HG02970 (cell line): ENCODE data around the gene ZDHHC4.

Experiments used
- ATAC-seq: cut with Tn5 transposase; IDR thresholded peaks from one replicate; pipeline ENCODE4 v1.9.1; 2021; ENCODE audit warnings: mild to moderate bottlenecking, moderate library complexity, moderate number of reproducible peaks; ENCODE audit not compliant: unreplicated experiment, low FRiP score

The ZDHHC4 gene

GRCh38 chr7:6604458-6604857, 27.2 kb downstream of the ZDHHC4 start:
- no peak for ATAC-seq

DNA sequence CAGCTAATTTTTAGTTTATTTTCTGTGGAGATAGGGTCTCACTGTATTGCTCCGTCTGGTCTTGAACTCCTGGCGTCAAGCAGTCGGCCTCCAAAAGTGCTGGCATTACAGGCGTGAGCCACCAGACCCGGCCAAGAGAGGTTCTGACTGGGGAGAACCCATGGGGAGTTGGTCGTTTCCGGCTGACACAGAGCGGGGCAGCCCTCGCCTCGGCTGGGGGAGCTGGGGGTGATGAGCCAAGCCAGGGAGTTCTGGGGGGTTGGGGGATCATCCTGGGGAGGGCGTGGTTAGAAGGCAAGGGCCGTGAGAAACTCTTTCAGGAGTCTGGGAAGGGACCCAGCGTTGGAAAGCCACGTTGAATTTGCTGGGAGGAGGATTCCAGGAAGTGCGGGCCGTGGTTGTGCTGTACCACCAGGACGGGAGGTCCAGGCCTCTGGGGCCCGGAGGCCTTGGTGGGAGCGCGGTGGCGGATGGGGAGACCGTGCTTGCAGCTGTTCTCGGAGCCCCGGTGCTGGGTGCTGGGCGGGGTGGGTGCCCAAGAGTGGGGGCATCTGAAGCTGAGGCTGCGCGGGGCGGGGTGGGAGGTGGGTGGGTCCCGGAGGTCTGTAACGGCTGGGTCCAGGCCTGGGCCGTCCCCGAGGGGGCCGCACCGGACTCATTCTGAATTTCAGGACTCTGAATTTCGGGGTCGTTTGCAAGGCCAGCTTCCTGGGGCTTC, 29.8 kb downstream of the ZDHHC4 start:
- ATAC-seq, result no peak

- no peak for ATAC-seq
These were observed 30.4 kb downstream of the ZDHHC4 start for GRCh38 chr7:6607651-6608051.

DNA sequence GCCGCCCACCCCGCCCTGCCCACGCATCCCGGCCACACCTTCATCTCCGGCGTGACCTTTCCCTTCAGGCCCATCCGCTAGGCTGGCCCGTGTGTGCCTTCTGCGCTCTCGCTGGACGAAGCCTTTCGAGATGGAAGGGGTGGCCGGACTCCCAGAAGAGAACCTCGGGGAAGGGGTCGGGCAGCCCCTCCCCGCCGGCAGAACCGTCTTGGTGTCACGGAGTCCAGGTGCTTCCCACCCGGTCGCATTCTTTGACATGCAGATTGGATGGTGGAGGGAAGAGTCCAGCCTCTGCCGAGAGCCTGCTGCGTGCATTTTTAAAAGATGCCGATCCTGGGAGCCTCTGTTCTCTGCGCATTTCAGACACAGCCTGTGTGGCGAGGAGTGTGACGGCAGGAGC, 30.8 kb downstream of the ZDHHC4 start:
- no peak for ATAC-seq

DNA sequence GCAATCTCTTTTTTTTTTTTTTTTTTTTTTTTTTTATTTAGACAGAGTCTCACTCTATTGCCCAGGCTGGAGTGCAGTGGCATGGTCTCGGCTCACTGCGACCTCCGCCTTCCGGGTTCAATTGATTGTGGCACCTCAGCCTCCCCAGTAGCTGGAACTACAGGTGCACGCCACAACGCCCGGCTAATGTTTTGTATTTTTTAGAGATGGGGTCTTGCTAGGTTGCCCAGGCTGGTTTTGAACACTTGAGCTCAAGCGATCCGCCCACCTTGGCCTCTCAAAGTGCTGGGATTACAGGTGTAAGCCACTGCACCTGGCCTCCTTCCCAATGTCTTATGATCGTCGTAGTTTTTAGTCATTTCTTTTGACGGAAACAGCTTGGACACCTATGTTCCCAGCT, 31.5 kb downstream of the ZDHHC4 start:
- ATAC-seq, result no peak

DNA sequence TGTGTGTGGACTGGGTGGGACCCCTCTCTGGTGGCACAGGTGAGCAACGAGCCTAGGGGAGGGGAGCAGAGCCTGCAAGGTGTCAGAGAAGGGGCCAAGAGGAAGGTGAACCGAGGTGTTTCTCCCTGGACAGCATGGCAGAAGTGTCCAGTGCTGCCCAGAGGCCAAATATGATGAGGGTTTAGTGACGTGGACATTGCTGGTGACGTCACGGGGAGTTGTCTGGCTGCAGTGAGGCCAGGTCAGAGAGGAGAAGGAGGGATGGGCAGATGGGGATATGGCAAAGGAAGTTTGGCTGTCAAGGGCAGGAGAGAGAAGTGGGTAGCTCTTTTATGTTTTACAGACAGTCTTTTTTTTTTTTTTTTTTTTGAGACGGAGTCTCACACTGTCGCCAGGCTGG, 35.6 kb downstream of the ZDHHC4 start:
- no peak for ATAC-seq

DNA sequence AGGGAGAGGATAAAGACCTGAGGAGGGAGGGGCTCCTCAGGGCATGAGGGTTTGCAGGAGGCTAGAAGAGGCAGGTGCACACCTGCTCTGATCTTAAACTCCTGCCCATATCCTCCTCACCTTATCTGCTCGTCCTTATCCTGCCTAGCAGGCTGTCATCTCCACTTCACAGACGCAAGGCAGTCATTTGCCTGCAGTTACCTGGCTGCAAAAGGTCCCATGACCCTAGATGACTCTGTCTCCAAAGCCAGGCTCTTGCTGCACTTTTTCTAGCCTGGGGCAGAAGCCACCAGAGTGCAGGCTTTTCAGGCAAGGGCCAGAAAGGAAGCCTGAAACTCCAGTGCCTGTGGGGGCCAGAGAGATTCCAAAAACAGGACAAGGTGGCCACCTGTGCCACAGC, 36.5 kb downstream of the ZDHHC4 start:
- no peak for ATAC-seq

DNA sequence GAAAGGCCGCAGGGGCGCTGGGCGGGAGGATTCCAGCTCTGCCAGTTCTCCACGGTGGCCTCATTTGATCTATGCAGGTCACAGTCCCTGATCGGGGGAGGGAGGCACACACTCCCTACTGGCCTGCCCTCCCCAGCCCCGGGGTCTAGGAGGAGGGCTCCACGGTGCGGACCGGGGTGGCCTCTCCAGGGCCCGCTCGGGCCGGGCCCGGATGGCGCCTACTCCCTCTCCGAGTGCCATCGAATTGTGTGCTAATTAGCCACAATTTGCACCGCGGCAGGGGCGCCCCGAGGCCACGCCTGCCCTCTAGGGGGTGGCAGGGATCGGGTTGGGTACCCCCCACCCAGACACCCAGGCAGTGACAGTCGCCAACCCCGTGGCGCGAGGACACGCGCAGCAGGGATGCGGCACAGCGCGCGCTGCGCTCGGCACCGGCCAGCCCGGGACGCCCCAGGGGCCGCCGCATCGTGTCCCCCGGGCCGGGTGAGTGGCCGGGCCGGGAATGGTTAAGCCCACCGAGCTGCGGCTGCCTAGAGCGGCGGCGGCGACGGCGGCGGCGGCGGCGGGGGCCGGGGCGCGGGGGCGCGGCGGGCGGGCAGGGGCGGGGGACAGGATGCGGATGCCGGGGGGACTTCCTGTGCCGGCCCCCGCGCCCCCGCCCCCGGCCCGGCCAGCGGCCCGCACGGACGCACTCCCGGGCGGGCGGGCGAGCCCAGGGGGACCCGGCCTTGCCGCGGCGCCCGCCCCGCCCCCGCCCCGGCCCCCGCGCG, 37.9 kb downstream of the ZDHHC4 start, which contains the start of gene ZNF853:
Gene ZNF853, plus strand, starts transcription at position 658 of the 770 bp plus-strand sequence. CDS start 565 bp downstream, outside the sequence.
- ATAC-seq, result no peak

DNA sequence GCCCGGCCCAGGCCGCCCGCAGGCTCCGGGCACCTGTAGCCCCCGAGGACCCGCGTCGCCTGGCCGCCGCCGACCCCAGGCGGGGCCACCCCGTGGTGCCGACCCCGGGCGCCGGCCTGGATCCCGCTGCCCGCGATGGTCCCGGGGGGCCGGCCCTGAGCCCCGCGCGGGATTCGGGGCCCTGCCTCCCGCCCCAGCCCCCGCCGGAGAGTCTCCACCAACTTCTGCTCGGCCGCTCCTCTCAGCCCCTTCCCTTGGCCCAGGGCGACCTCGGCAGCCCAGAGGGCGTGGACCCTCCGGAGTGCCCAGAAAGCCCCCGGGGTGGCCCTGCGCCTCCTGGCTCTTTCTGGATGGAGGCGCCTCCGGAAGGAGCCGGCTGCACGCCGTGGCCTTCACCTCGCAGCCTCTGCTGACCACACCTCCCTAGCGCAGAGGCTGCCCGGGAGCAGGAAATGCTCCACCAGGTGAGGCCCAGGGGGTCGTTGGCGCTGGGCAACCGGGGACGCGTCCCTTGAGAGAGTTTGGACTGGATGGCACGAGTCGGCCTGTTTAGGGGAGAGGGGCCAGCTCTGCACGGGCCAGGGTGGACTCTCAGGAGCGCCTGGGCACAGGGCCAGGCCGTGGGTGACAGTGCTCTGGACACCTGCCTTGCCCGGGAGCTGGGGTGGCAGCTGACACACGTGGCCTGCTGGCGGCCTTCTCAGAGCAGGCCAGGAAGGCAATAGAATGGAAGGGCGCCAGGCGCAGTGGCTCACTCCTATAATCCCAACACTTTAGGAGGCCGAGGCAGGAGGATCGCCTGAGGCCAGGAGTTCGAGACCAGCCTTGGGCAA, 38.7 kb downstream of the ZDHHC4 start:
- ATAC-seq, result no peak

GRCh38 chr7:6616854-6617643, 39.8 kb downstream of the ZDHHC4 start:
- ATAC-seq, result no peak

GRCh38 chr7:6618621-6619020, 41.4 kb downstream of the ZDHHC4 start:
- no peak for ATAC-seq

DNA sequence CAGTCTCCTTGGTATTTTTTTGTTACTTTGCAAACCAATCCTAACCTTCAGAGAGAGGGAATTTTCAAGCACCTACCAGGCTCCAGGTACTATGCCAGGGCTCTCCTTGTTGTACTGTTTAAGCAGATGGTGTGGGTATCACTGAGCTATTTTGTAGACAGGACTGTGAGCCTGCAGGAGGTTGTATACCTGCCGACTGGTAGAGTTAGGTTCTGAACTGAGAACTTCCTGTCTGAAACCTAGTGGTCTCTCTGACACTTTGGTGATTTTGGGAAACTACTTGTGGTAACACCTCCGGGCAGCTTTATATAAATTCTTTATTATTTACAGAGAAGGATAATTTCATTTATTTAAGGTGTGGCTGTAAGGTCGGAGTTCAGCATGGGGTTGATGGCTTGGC, 42.7 kb downstream of the ZDHHC4 start:
- ATAC-seq, result no peak

DNA sequence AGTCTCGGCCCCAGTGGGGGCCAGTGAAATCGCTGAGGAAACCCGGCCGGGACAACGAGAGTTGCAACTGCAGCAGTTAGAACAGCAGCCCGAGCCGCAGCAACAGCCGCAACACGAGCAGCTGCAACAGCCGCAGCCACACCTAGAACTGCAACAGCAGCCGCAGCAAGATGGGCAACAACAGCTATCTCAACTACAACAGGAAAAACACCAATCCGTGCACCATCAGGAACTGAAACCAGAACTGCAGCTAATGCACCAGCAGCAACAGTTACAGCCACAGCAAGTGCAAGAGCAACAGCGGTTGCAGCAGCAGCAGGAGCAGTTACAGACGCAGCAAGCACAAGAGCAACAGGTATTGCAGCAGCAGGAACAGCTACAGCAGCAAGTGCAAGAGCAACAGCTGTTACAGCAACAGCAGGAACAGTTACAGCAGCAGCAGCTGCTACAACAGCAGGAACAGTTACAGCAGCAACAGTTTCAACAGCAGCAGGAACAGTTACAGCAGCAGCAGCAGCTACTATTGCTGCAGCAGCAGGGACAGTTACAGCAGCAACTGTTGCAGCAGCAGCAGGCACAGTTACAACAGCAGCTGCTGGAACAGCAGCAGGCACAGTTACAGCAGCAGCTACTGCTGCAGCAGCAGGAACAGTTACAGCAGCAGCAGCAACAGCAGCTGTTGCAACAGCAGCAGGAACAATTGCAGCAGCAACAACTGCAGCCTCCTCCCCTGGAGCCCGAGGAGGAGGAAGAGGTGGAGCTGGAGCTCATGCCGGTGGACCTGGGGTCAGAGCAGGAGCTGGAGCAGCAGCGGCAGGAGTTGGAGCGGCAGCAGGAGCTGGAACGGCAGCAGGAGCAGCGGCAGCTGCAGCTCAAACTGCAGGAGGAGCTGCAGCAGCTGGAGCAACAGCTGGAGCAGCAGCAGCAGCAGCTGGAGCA, 44.2 kb downstream of the ZDHHC4 start:
- ATAC-seq, result no peak

DNA sequence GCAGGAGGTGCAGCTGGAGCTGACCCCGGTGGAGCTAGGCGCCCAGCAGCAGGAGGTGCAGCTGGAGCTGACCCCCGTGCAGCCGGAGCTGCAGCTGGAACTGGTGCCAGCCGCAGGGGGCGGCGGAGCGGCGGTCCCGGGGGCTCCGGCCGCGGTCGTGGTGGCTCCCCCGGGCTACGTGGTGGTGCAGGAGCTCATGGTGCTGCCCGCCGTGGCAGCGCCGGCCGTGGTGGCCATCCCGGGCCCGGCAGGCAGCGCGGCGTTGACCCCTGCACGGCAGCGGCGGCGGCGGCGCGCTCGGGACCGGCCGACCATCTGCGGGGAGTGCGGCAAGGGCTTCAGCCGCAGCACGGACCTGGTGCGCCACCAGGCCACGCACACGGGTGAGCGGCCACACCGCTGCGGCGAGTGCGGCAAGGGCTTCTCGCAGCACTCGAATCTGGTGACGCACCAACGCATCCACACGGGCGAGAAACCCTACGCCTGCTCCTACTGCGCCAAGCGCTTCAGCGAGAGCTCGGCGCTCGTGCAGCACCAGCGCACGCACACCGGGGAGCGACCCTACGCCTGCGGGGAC, 45.0 kb downstream of the ZDHHC4 start:
- ATAC-seq, result no peak

DNA sequence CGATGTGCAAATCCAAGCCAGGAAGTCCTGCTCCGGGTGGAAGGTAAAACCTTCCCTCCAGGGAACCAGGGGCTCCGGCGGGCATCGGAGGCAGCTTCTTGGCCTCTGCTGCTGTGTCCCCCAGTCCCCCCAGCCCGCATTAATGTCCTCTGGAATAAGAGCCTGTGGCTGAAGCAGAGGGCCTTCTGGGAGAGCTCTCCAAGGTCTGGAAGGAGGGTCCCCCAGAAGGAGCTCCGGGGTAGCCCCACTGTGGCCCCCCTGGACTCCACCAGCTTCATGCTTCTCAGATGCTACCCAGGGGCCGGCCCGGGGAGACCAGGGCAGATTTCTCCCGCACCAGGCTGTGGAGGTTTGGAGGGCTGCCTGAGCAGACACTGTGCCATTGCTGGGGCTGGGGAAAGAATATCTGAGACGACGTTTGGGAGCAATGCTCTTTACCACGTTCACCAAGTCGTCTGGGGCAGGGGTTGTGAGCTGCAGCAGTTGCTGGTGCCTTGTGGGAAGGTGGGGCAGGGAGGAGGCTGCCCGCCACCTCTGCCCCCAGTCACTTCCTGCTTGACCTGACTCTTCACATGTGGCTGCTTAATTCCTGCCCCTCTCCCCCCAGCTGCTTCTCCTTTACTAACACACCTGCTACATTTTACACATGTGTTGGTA, 46.5 kb downstream of the ZDHHC4 start:
- no peak for ATAC-seq

DNA sequence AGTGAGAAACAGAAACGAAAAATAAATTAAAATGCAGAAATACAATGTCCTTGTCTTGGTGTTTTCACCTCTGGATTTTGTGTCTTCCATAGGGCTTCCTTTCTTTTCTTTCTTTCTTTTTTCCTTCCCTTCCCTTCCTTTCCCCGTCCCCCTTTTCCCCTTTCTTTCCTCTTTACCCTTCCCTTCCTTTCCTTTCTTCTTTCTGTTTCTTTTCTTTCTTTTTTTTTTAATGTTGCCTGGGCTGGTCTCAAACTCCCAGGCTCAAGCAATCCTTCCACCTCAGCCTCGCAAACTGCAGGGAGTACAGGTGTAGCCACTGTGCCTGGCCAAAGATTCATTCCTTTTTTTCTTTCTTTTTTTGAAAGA, 47.0 kb downstream of the ZDHHC4 start:
- no peak for ATAC-seq

- no peak for ATAC-seq
These were observed 50.8 kb downstream of the ZDHHC4 start for GRCh38 chr7:6628045-6628444.
